ENCODE measurements around the gene HOTAIR.

Gene HOTAIR

GRCh38 chr12:53929527-53929926 is 45.2 kb downstream of the HOTAIR start:
- DNase-seq (ENCODE audit: low read depth, low spot score): no peak

- no peak for DNase-seq (ENCODE audit: low read depth, low spot score)
These were observed 46.5 kb downstream of the HOTAIR start for GRCh38 chr12:53928054-53928835.

- DNase-seq (ENCODE audit: low read depth, low spot score): no peak
These were observed 47.3 kb downstream of the HOTAIR start for GRCh38 chr12:53927220-53928029.

GRCh38 chr12:53924521-53925405 is 50.0 kb downstream of the HOTAIR start:
- DNase-seq (ENCODE audit: low read depth, low spot score): no peak

GRCh38 chr12:53916788-53917655 is 57.7 kb downstream of the HOTAIR start:
- no peak for DNase-seq (ENCODE audit: low read depth, low spot score)
